Chondrocyte (in vitro differentiated cells): Measurements from ENCODE around the gene KLHDC10. TPM values are rescaled to one million over a fixed set of nuclear protein-coding genes. Genes with fewer than 3 reads are reported as not detected.

Experiments used
- DNase-seq: peaks from one replicate; pipeline ENCODE4 v3.0.0; 2021; ENCODE audit warnings: mixed read lengths, low spot score
- H3K27ac Mint-ChIP-seq: one replicate; pipeline ENCODE4 v1.8.0; 2021; ENCODE audit warnings: mild to moderate bottlenecking, moderate library complexity, mixed read lengths; ENCODE audit not compliant: unreplicated experiment
- H3K27me3 Mint-ChIP-seq: 2 replicates; pipeline ENCODE4 v1.8.0; 2021; ENCODE audit warnings: low read depth, mixed read lengths
- H3K36me3 Mint-ChIP-seq: 2 replicates; pipeline ENCODE4 v1.8.0; 2021; ENCODE audit warnings: low read depth, mixed read lengths
- H3K4me1 Mint-ChIP-seq: 2 replicates; pipeline ENCODE4 v1.8.0; 2021; ENCODE audit warnings: low read depth, mild to moderate bottlenecking, mixed read lengths
- H3K4me3 Mint-ChIP-seq: one replicate; pipeline ENCODE4 v1.8.0; 2021; ENCODE audit warnings: mild to moderate bottlenecking, moderate library complexity, mixed read lengths; ENCODE audit not compliant: unreplicated experiment
- H3K9me3 Mint-ChIP-seq: 2 replicates; pipeline ENCODE4 v1.8.0; 2021; ENCODE audit warnings: low read depth, mixed read lengths
- CTCF ChIP-seq: fragments of 200-600 bp; sonication (generic); IDR thresholded peaks from 2 replicates; pipeline ENCODE4 v1.5.0; 2021; ENCODE audit warnings: antibody characterized with exemption, mild to moderate bottlenecking, moderate library complexity
- total RNA-seq: library from RNA; stranded (reverse); gene quantifications from 3 replicates; pipeline ENCODE4 v1.2.1, GENCODE V29; 2021

KLHDC10 gene
- total RNA-seq, 1 donor from 2014 or later = 28.0 TPM

- no peak for TF ChIP-seq CTCF
- Mint-ChIP-seq H3K27ac (no peak overlapping the region), H3K9me3 (peaks cover 6% of the 10 kb centered on the region), H3K36me3 (peaks cover 14% of the 10 kb centered on the region), H3K27me3 (no peaks in the 10 kb centered on the region), H3K4me3 (no peak overlapping the region), H3K4me1 (no peaks in the 10 kb centered on the region)
- DNase-seq = no peak
Observed at GRCh38 chr7:130113887-130114286, 43.6 kb downstream of the KLHDC10 start.

GRCh38 chr7:130114374-130114773 is 44.0 kb downstream of the KLHDC10 start:
- Mint-ChIP-seq H3K9me3 (peaks cover 6% of the 10 kb centered on the region), H3K27ac (no peak overlapping the region), H3K36me3 (peaks cover 14% of the 10 kb centered on the region), H3K27me3 (no peaks in the 10 kb centered on the region), H3K4me3 (no peak overlapping the region), H3K4me1 (no peaks in the 10 kb centered on the region)
- no peak for TF ChIP-seq CTCF
- no peak for DNase-seq

- no peak overlapping the region for H3K4me3 Mint-ChIP-seq
- no peak for DNase-seq
- no peak overlapping the region for H3K27ac Mint-ChIP-seq
Observed at GRCh38 chr7:130114776-130115175, 44.4 kb downstream of the KLHDC10 start.

GRCh38 chr7:130118294-130118693 is 48.0 kb downstream of the KLHDC10 start:
- no peak for DNase-seq
- H3K27ac Mint-ChIP-seq = no peak overlapping the region
- H3K9me3 Mint-ChIP-seq = no peaks in the 10 kb centered on the region
- H3K27me3 Mint-ChIP-seq = no peaks in the 10 kb centered on the region
- H3K36me3 Mint-ChIP-seq = peaks cover 26% of the 10 kb centered on the region
- H3K4me3 Mint-ChIP-seq = no peak overlapping the region
- no peaks in the 10 kb centered on the region for H3K4me1 Mint-ChIP-seq
- no peak for TF ChIP-seq CTCF

More at GRCh38 chr7:130114776-130115175, 44.4 kb downstream of the KLHDC10 start:
- peaks cover 6% of the 10 kb centered on the region for H3K9me3 Mint-ChIP-seq
- H3K4me1 Mint-ChIP-seq = no peaks in the 10 kb centered on the region
- H3K36me3 Mint-ChIP-seq = peaks cover 14% of the 10 kb centered on the region
- no peaks in the 10 kb centered on the region for H3K27me3 Mint-ChIP-seq
- TF ChIP-seq CTCF = no peak

GRCh38 chr7:130118801-130119200 is 48.5 kb downstream of the KLHDC10 start:
- H3K4me1 Mint-ChIP-seq = no peaks in the 10 kb centered on the region
- no peak overlapping the region for H3K27ac Mint-ChIP-seq
- H3K36me3 Mint-ChIP-seq = peaks cover 26% of the 10 kb centered on the region
- DNase-seq = no peak
- no peak for TF ChIP-seq CTCF
- no peaks in the 10 kb centered on the region for H3K27me3 Mint-ChIP-seq
- no peak overlapping the region for H3K4me3 Mint-ChIP-seq
- H3K9me3 Mint-ChIP-seq = no peaks in the 10 kb centered on the region
